GM12801 (cell line): ENCODE results near the gene ZNF423.

Experiments
- CTCF ChIP-seq: IDR thresholded peaks from one replicate; pipeline ENCODE4 v1.5.1; 2011; ENCODE audit warnings: control low read depth; ENCODE audit not compliant: insufficient read length; ENCODE audit errors: extremely low read depth

The ZNF423 gene

DNA sequence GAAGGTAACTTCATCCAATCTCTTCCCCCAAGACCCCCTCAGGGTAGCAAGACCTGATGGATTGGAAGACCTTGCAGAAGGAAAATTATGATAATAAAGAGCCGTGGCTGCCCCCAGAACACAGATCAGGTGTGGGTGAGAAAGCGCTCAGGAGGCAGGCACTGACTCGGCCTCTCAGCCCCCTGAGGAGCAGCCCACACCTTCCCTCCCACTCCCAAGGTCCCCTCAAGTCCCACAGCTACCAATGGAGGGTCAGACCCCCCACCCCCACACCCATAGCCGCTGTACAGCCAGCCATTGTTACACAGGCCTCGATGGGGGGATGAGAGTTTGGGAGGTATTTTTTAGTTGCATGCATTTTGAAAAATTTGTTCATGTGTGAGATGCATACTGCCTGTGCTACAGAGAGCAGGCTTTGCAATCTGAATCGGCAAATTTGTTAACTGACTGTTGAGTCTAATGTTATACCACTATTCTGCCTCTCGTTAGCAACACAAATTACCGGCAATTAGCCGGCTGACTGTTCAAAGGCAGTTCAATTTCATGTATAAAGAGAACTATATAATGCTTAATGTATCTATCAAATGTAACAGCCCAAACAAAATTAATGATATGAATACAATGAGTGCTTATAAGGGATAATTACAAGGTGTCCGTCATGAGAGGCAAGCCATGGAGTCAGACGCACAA is 270.6 kb downstream of the ZNF423 start:
- no peak for TF ChIP-seq CTCF

- TF ChIP-seq CTCF = no peak
These were observed 272.0 kb downstream of the ZNF423 start for GRCh38 chr16:49583911-49584310.

- no peak for TF ChIP-seq CTCF
These were observed 274.1 kb downstream of the ZNF423 start for GRCh38 chr16:49581630-49582298.

DNA sequence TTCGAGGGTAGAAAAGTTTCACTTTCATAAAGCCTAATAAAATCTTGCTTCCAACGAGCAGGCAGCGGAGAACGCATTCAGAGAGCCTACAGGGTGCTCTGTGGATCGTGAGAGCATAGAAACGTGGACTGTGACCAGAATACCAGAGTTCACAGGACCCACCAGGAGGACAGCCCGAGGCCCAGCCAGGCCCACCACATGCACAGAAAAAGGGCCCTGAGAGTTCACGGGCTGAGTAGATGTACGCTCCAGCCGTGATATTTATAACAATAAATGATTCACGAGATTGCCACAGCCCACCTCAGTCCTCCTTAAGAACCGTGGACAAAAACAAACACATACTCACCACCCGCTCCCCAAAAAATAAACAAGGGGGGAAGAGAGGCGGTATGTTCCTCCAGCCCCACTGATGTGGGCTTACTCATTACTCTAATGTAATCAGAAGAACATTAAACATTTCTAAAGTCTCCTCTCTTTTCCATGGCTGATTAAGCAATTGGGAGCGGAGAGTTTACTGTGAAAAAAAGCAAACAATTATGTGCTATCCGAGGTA is 275.1 kb downstream of the ZNF423 start:
- TF ChIP-seq CTCF = no peak

DNA sequence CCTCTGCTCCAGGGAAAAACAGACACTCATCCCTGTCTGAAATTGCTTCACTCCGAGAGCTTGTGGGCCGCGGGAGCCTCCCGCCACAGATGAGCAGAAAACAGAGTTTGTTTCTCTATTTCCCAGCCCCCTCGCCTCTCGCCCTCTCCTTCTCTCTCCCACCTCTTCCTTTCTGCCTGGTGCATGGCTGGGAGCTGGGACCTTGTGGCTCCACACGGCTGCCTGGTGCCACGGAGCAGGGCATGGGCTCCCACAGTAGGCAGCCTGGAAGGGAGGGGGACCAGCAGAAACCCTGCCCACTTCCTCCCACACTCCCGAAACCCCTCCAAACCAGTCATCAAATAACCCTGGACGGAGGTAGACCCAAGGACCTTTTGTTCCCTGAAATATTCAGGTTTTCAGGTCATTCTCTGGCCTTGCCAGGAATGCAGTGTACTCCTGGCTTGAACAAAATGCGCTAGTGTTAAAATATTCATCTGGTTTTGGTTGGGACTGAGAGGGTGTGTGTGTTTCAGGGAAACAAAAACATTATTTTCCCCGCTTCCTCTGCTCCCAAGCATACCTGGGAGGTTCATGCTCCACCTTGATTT is 277.4 kb downstream of the ZNF423 start:
- no peak for TF ChIP-seq CTCF

- no peak for TF ChIP-seq CTCF
These were observed 277.9 kb downstream of the ZNF423 start for GRCh38 chr16:49578018-49578417.

GRCh38 chr16:49576941-49577340 is 279.0 kb downstream of the ZNF423 start:
- no peak for TF ChIP-seq CTCF
